ENCODE data around the gene BTBD9. TPM values are rescaled to one million over a fixed set of nuclear protein-coding genes. Genes with fewer than 3 reads are reported as not detected.

BTBD9 gene
- total RNA-seq, 1 experiment from 2014 or later = 8.9 TPM

GRCh38 chr6:38481211-38481836 lies 158.4 kb downstream of the BTBD9 start:
- H3K4me1 Mint-ChIP-seq = peaks cover 31 to 34% of the 10 kb centered on the region in 2 experiments
- H3K4me1 ChIP-seq (ENCODE audit: insufficient read depth, low read length) = peaks cover 7% of the 10 kb centered on the region; the same call in 1 of the 2 replicates

More at GRCh38 chr6:38481211-38481836, 158.4 kb downstream of the BTBD9 start:
- Histone ChIP-seq H3K27ac (ENCODE audit: insufficient read length, low read depth, low read length) (no peak overlapping the region), H3K27me3 (ENCODE audit: insufficient read depth, low read length) (no peaks in the 10 kb centered on the region), H3K23me2 (ENCODE audit: insufficient read length, low read depth, low read length, poor library complexity, severe bottlenecking) (no peaks in the 10 kb centered on the region), H3K23ac (ENCODE audit: insufficient read length, low read depth, low read length) (no peak overlapping the region), H3K9ac (ENCODE audit: extremely low read depth, insufficient read length, low read length) (no peak overlapping the region), H2BK5ac (ENCODE audit: insufficient read length, low read length) (no peak overlapping the region), H2BK20ac (ENCODE audit: low read depth, low read length, poor library complexity, severe bottlenecking) (no peak overlapping the region), H2BK15ac (ENCODE audit: low read depth, low read length) (no peak overlapping the region), H2AFZ (ENCODE audit: low read length) (no peak overlapping the region), H4K91ac (ENCODE audit: insufficient read length, low read depth, low read length) (no peak overlapping the region), H3K14ac (ENCODE audit: insufficient read depth, low read length) (no peak overlapping the region), H3K4ac (ENCODE audit: low read depth, low read length) (no peak overlapping the region), H4K8ac (replicated peaks; ENCODE audit: insufficient read length, low read depth, low read length) (no peak overlapping the region), H3K79me1 (ENCODE audit: insufficient read depth, low read depth, low read length, poor library complexity, severe bottlenecking) (no peaks in the 10 kb centered on the region), H3K18ac (ENCODE audit: insufficient read length, low read depth, low read length) (no peak overlapping the region), H2AK5ac (ENCODE audit: insufficient read length, low read length) (no peak overlapping the region), H4K20me1 (ENCODE audit: control insufficient read depth, insufficient read depth, insufficient read length) (no peaks in the 10 kb centered on the region), H3K4me2 (ENCODE audit: insufficient read depth, insufficient read length, low read length) (no peak overlapping the region), H3K9me3 (ENCODE audit: control insufficient read depth, low read depth, low read length) (no peaks in the 10 kb centered on the region), H3T11ph (ENCODE audit: low read length) (no peak overlapping the region), H3K56ac (ENCODE audit: insufficient read length, low read depth, low read length) (no peak overlapping the region), H2BK12ac (ENCODE audit: insufficient read length, low read depth, low read length) (no peak overlapping the region), H2BK120ac (ENCODE audit: low read depth, low read length, poor library complexity, severe bottlenecking) (no peak overlapping the region), H3K79me2 (ENCODE audit: insufficient read depth, low read length) (no peaks in the 10 kb centered on the region), H4K5ac (ENCODE audit: insufficient read length, low read depth, low read length) (no peak overlapping the region)
- no peak overlapping the region for H3K27ac Mint-ChIP-seq
- WGBS (ENCODE audit: extremely low coverage, insufficient read length, low lambda C conversion rate) = no CpG with 5 or more reads among the region's 5 CpGs
- H3K4me3 Mint-ChIP-seq = no peak overlapping the region
- no peak for TF ChIP-seq CTCF (conservative IDR thresholded peaks at IDR 0.05)
- no peaks in the 10 kb centered on the region; a peak in 1 of 5 replicates for H3K9me3 Mint-ChIP-seq
- peaks cover 7% of the 10 kb centered on the region for H3K27me3 Mint-ChIP-seq (ENCODE audit: low read depth)
- DNase-seq = no peak
- no peaks in the 10 kb centered on the region; a peak in 1 of 7 replicates for H3K36me3 Mint-ChIP-seq (ENCODE audit: insufficient read depth in 1 of 3, low read depth in 3 of 3)

Measured in H9 (cell line).